Activated CD4-positive, alpha-beta T cell treated with anti-CD3 and anti-CD28 coated beads for 36 hours (primary cell): ENCODE results near the gene PDZD4. TPM values are rescaled to one million over a fixed set of nuclear protein-coding genes. Genes with fewer than 3 reads are reported as not detected.

Experiments used
- ATAC-seq: fragments of 200-7000 bp; cut with Tn5 transposase; one replicate; pipeline ENCODE4 v1.10.0; 2021; ENCODE audit warnings: mild to moderate bottlenecking, moderate library complexity
- CTCF ChIA-PET: fragments of 350-600 bp; sonication (Branson Sonifier 250); formaldehyde crosslinking; loops from one replicate; lab custom pipeline; 2021; ENCODE audit warnings: antibody characterized with exemption; lab: Charles Lee
- POLR2A ChIA-PET: fragments of 350-600 bp; sonication (Branson Sonifier 250); formaldehyde crosslinking; loops from one replicate; lab custom pipeline; 2021; ENCODE audit warnings: antibody characterized with exemption, inconsistent platforms; lab: Charles Lee
- DNase-seq: peaks from one replicate; pipeline ENCODE4 v3.0.0-alpha.2; 2020
- H3K27ac Mint-ChIP-seq: one replicate; pipeline ENCODE4 v1.8.0; 2021; ENCODE audit warnings: mixed read lengths
- H3K27me3 Mint-ChIP-seq: one replicate; pipeline ENCODE4 v1.8.0; 2021; ENCODE audit warnings: mixed read lengths
- H3K36me3 Mint-ChIP-seq: one replicate; pipeline ENCODE4 v1.8.0; 2021; ENCODE audit warnings: low read depth, mixed read lengths
- H3K4me1 Mint-ChIP-seq: one replicate; pipeline ENCODE4 v1.8.0; 2021; ENCODE audit warnings: mixed read lengths
- H3K4me3 Mint-ChIP-seq: one replicate; pipeline ENCODE4 v1.8.0; 2021; ENCODE audit warnings: mild to moderate bottlenecking, moderate library complexity, mixed read lengths
- H3K9me3 Mint-ChIP-seq: one replicate; pipeline ENCODE4 v1.8.0; 2021; ENCODE audit warnings: low read depth, mixed read lengths
- intact Hi-C, 2 experiments: fragments of 100-400 bp; cut with DNase I in 1 of 2; cut with micrococcal nuclease in 1 of 2; formaldehyde crosslinking; loops; one replicate each; pipeline versions ENCODE4 v1.14.2 to v1.15.1; 2022 to 2024; cut with DNase I, micrococcal nuclease
- total RNA-seq, 2 experiments: library from RNA; stranded (reverse); gene quantifications; one replicate each; pipeline ENCODE4 v1.2.3, GENCODE V29; 2021

The PDZD4 gene
- total RNA-seq, 2 experiments from 2014 or later: 2.4 to 4.3 TPM

- Mint-ChIP-seq H3K9me3 (no peaks in the 10 kb centered on the region), H3K4me1 (peaks cover 14% of the 10 kb centered on the region), H3K27me3 (no peaks in the 10 kb centered on the region), H3K4me3 (peak overlapping the region; percentile 36), H3K36me3 (no peaks in the 10 kb centered on the region), H3K27ac (no peak overlapping the region)
- CTCF ChIA-PET: interaction anchor here (0.6 kb wide), 1 partner anchor 75 kb away, joined by 3 read pairs; no protein-coding TSS in a partner anchor
- POLR2A ChIA-PET: no interaction called here
- no peak for DNase-seq
- ATAC-seq: peak; percentile 47
- intact Hi-C loops: no loop called here
Measured at GRCh38 chrX:153828723-153829548, 1.4 kb downstream of the PDZD4 start.

- DNase-seq: no peak
- Mint-ChIP-seq H3K36me3 (no peaks in the 10 kb centered on the region), H3K4me3 (no peak overlapping the region), H3K9me3 (no peaks in the 10 kb centered on the region), H3K27ac (no peak overlapping the region), H3K4me1 (peaks cover 19% of the 10 kb centered on the region), H3K27me3 (no peaks in the 10 kb centered on the region)
- ChIA-PET CTCF (no interaction called here), POLR2A (interaction anchor here (0.6 kb wide), 1 partner anchor 295 kb away, joined by 7 read pairs; no protein-coding TSS in a partner anchor)
- no peak for ATAC-seq
- intact Hi-C loops: no loop called here
Measured at GRCh38 chrX:153828308-153828707, 2.0 kb downstream of the PDZD4 start.

- ChIA-PET POLR2A (interaction anchor here (0.6 kb wide), 1 partner anchor 295 kb away, joined by 7 read pairs; no protein-coding TSS in a partner anchor), CTCF (no interaction called here)
- no peak for DNase-seq
- H3K4me3 Mint-ChIP-seq: no peak overlapping the region
- H3K27ac Mint-ChIP-seq: no peak overlapping the region
- no peaks in the 10 kb centered on the region for H3K36me3 Mint-ChIP-seq
- intact Hi-C loops: no loop called here
- no peaks in the 10 kb centered on the region for H3K9me3 Mint-ChIP-seq
- H3K4me1 Mint-ChIP-seq: peaks cover 19% of the 10 kb centered on the region
- no peak for ATAC-seq
- H3K27me3 Mint-ChIP-seq: no peaks in the 10 kb centered on the region
Measured at GRCh38 chrX:153827903-153828302, 2.4 kb downstream of the PDZD4 start.

- Mint-ChIP-seq H3K27me3 (no peaks in the 10 kb centered on the region), H3K36me3 (no peaks in the 10 kb centered on the region), H3K4me3 (no peak overlapping the region), H3K4me1 (peaks cover 27% of the 10 kb centered on the region), H3K27ac (no peak overlapping the region), H3K9me3 (no peaks in the 10 kb centered on the region)
- DNase-seq: no peak
- POLR2A ChIA-PET: no interaction called here
- CTCF ChIA-PET: no interaction called here
- ATAC-seq: no peak
- intact Hi-C loops: no loop called here
Measured at GRCh38 chrX:153827016-153827415, 3.3 kb downstream of the PDZD4 start.

- H3K9me3 Mint-ChIP-seq: no peaks in the 10 kb centered on the region
- no peak for ATAC-seq
- no peaks in the 10 kb centered on the region for H3K27me3 Mint-ChIP-seq
- intact Hi-C loops: no loop called here
- no peak overlapping the region for H3K27ac Mint-ChIP-seq
- no peaks in the 10 kb centered on the region for H3K36me3 Mint-ChIP-seq
- CTCF ChIA-PET: no interaction called here
- peaks cover 41% of the 10 kb centered on the region for H3K4me1 Mint-ChIP-seq
- no peak for DNase-seq
- no peak overlapping the region for H3K4me3 Mint-ChIP-seq
- POLR2A ChIA-PET: no interaction called here
Measured at GRCh38 chrX:153825042-153825441, 5.3 kb downstream of the PDZD4 start.

- Mint-ChIP-seq H3K36me3 (no peaks in the 10 kb centered on the region), H3K4me3 (no peak overlapping the region), H3K27me3 (no peaks in the 10 kb centered on the region), H3K9me3 (no peaks in the 10 kb centered on the region), H3K27ac (no peak overlapping the region), H3K4me1 (peaks cover 41% of the 10 kb centered on the region)
- intact Hi-C loops: loop anchor here in 1 of 2 experiments (5.0 kb wide), 1 partner anchor 78 kb away; the partner anchor contains the start of gene AVPR2
- ATAC-seq: no peak
- DNase-seq: no peak
- ChIA-PET POLR2A (no interaction called here), CTCF (no interaction called here)
Measured at GRCh38 chrX:153824348-153824747, 6.0 kb downstream of the PDZD4 start.

- DNase-seq: no peak
- ChIA-PET CTCF (no interaction called here), POLR2A (no interaction called here)
- no peak overlapping the region for H3K4me3 Mint-ChIP-seq
- no peaks in the 10 kb centered on the region for H3K9me3 Mint-ChIP-seq
- peaks cover 44% of the 10 kb centered on the region for H3K4me1 Mint-ChIP-seq
- H3K27ac Mint-ChIP-seq: no peak overlapping the region
- H3K27me3 Mint-ChIP-seq: no peaks in the 10 kb centered on the region
- no peaks in the 10 kb centered on the region for H3K36me3 Mint-ChIP-seq
- ATAC-seq: no peak
- intact Hi-C loops: loop anchor here in 1 of 2 experiments (5.0 kb wide), 1 partner anchor 81 kb away; the partner anchor contains the start of gene AVPR2
Measured at GRCh38 chrX:153821066-153821465, 9.3 kb downstream of the PDZD4 start.

GRCh38 chrX:153820601-153821000, 9.7 kb downstream of the PDZD4 start:
- Mint-ChIP-seq H3K4me3 (no peak overlapping the region), H3K4me1 (peaks cover 44% of the 10 kb centered on the region), H3K27me3 (no peaks in the 10 kb centered on the region), H3K9me3 (no peaks in the 10 kb centered on the region), H3K36me3 (no peaks in the 10 kb centered on the region), H3K27ac (no peak overlapping the region)
- intact Hi-C loops: loop anchor here in 1 of 2 experiments (5.0 kb wide), 1 partner anchor 82 kb away; the partner anchor contains the start of gene AVPR2
- DNase-seq (no peak), ATAC-seq (no peak)
- CTCF ChIA-PET: no interaction called here
- POLR2A ChIA-PET: no interaction called here

GRCh38 chrX:153819384-153820040, 10.8 kb downstream of the PDZD4 start:
- Mint-ChIP-seq H3K4me3 (peak overlapping the region; percentile 52), H3K27me3 (no peaks in the 10 kb centered on the region), H3K9me3 (no peaks in the 10 kb centered on the region), H3K36me3 (no peaks in the 10 kb centered on the region), H3K4me1 (peaks cover 49% of the 10 kb centered on the region), H3K27ac (no peak overlapping the region)
- DNase-seq: no peak
- POLR2A ChIA-PET: no interaction called here
- no peak for ATAC-seq
- intact Hi-C loops: loop anchor here in 1 of 2 experiments (1.0 to 5.0 kb wide), 4 partner anchors 11 to 83 kb away; partner anchors contain the start of genes AVPR2, L1CAM and PDZD4
- CTCF ChIA-PET: interaction anchor here (1.4 kb wide), 1 partner anchor 9 kb away, joined by 4 read pairs; no protein-coding TSS in a partner anchor

- CTCF ChIA-PET: interaction anchor here (0.6 to 1.4 kb wide), 3 partner anchors 8 to 24 kb away, joined by 3 to 4 read pairs (median 3); partner anchors contain the start of genes IDH3G and SSR4
- intact Hi-C loops: loop anchor here in 1 of 2 experiments (1.0 to 5.0 kb wide), 3 partner anchors 12 to 69 kb away; partner anchors contain the start of genes L1CAM and PDZD4
- Mint-ChIP-seq H3K4me1 (peaks cover 47% of the 10 kb centered on the region), H3K36me3 (no peaks in the 10 kb centered on the region), H3K9me3 (no peaks in the 10 kb centered on the region), H3K4me3 (peak overlapping the region; percentile 52), H3K27ac (no peak overlapping the region), H3K27me3 (no peaks in the 10 kb centered on the region)
- peak; percentile 71 for DNase-seq
- POLR2A ChIA-PET: no interaction called here
- peak; percentile 78 for ATAC-seq
Measured at GRCh38 chrX:153818571-153819383, 11.6 kb downstream of the PDZD4 start.
